WTC11 (cell line): ENCODE data around the gene GPATCH3. TPM values are rescaled to one million over a fixed set of nuclear protein-coding genes. Genes with fewer than 3 reads are reported as not detected.

Experiments used
- ATAC-seq: fragments of 200-7000 bp; cut with Tn5 transposase; 2 replicates; pipeline ENCODE4 v1.10.0; 2021; ENCODE audit warnings: mild to moderate bottlenecking, moderate library complexity
- CTCF ChIA-PET: fragments of 300-600 bp; sonication (Branson Sonifier 250); formaldehyde crosslinking; loops from one replicate; lab custom pipeline; 2021; ENCODE audit warnings: antibody characterized with exemption; lab: Charles Lee
- POLR2A ChIA-PET: fragments of 350-600 bp; sonication (Branson Sonifier 250); formaldehyde crosslinking; loops from one replicate; lab custom pipeline; 2021; ENCODE audit warnings: antibody characterized with exemption; lab: Charles Lee
- DNase-seq: peaks from one replicate; pipeline ENCODE4 v3.0.0; 2021; ENCODE audit warnings: low spot score
- H3K27ac Mint-ChIP-seq: 2 replicates; pipeline ENCODE4 v1.8.0; 2021; ENCODE audit warnings: mixed read lengths
- H3K27me3 Mint-ChIP-seq: 2 replicates; pipeline ENCODE4 v1.8.0; 2021; ENCODE audit warnings: low read depth, mild to moderate bottlenecking, moderate library complexity, mixed read lengths
- H3K36me3 Mint-ChIP-seq: 2 replicates; pipeline ENCODE4 v1.8.0; 2021; ENCODE audit warnings: mixed read lengths
- H3K4me1 Mint-ChIP-seq: 2 replicates; pipeline ENCODE4 v1.8.0; 2022; ENCODE audit warnings: mixed read lengths
- H3K4me3 Mint-ChIP-seq: 2 replicates; pipeline ENCODE4 v1.8.0; 2021; ENCODE audit warnings: mild to moderate bottlenecking, moderate library complexity, mixed read lengths
- H3K9me3 Mint-ChIP-seq: 2 replicates; pipeline ENCODE4 v1.8.0; 2021; ENCODE audit warnings: mixed read lengths
- ATF6 ChIP-seq: sonication (generic); formaldehyde crosslinking; IDR thresholded peaks from 2 replicates; pipeline ENCODE4 v1.8.1; 2023; ENCODE audit warnings: mild to moderate bottlenecking, missing genetic modification reagents
- CTCF ChIP-seq: fragments of 200-600 bp; IDR thresholded peaks from 2 replicates; pipeline ENCODE4 v1.8.0; 2022; ENCODE audit warnings: antibody characterized with exemption
- E2F1 ChIP-seq: sonication (generic); formaldehyde crosslinking; IDR thresholded peaks from 2 replicates; pipeline ENCODE4 v1.8.0; 2022; ENCODE audit warnings: mild to moderate bottlenecking, missing genetic modification reagents
- E2F4 ChIP-seq: sonication (generic); formaldehyde crosslinking; IDR thresholded peaks from 2 replicates; pipeline ENCODE4 v1.8.1; 2022; ENCODE audit warnings: low read depth, mild to moderate bottlenecking, moderate library complexity, missing genetic modification reagents, borderline replicate concordance
- ELF4 ChIP-seq: sonication (generic); formaldehyde crosslinking; IDR thresholded peaks from 2 replicates; pipeline ENCODE4 v1.8.1; 2022; ENCODE audit warnings: low read depth, mild to moderate bottlenecking, moderate library complexity, missing genetic modification reagents
- ERG ChIP-seq: fragments of 250-450 bp; sonication (Bioruptor Pico); IDR thresholded peaks from 2 replicates; pipeline ENCODE4 v1.8.0; 2021; ENCODE audit warnings: mild to moderate bottlenecking
- FOXK1 ChIP-seq: sonication (generic); formaldehyde crosslinking; IDR thresholded peaks from 2 replicates; pipeline ENCODE4 v1.8.0; 2022; ENCODE audit warnings: mild to moderate bottlenecking, moderate library complexity, missing genetic modification reagents
- FOXP1 ChIP-seq: sonication (generic); formaldehyde crosslinking; IDR thresholded peaks from 2 replicates; pipeline ENCODE4 v1.8.0; 2022; ENCODE audit warnings: missing genetic modification reagents, mild to moderate bottlenecking, moderate library complexity, borderline replicate concordance
- IRF1 ChIP-seq: sonication (generic); formaldehyde crosslinking; IDR thresholded peaks from 2 replicates; pipeline ENCODE4 v1.8.0; 2023; ENCODE audit warnings: missing genetic modification reagents
- MYBL2 ChIP-seq: sonication (generic); formaldehyde crosslinking; IDR thresholded peaks from 2 replicates; pipeline ENCODE4 v1.8.1; 2023; ENCODE audit warnings: mild to moderate bottlenecking, moderate library complexity, missing genetic modification reagents
- OVOL2 ChIP-seq: fragments of 250-450 bp; sonication (Bioruptor Pico); IDR thresholded peaks from 2 replicates; pipeline ENCODE4 v1.9.0; 2021; ENCODE audit warnings: mild to moderate bottlenecking, borderline replicate concordance
- PRDM15 ChIP-seq: sonication (generic); formaldehyde crosslinking; IDR thresholded peaks from 2 replicates; pipeline ENCODE4 v1.8.0; 2022; ENCODE audit warnings: missing genetic modification reagents
- RELA ChIP-seq: sonication (generic); formaldehyde crosslinking; IDR thresholded peaks from 2 replicates; pipeline ENCODE4 v1.8.1; 2022; ENCODE audit warnings: missing genetic modification reagents, mild to moderate bottlenecking, borderline replicate concordance
- ZNF138 ChIP-seq: sonication (generic); formaldehyde crosslinking; conservative IDR thresholded peaks from 2 replicates; pipeline ENCODE4 v1.8.1; 2022; ENCODE audit warnings: mild to moderate bottlenecking, moderate library complexity, missing genetic modification reagents
- ZNF263 ChIP-seq: sonication (generic); formaldehyde crosslinking; IDR thresholded peaks from 2 replicates; pipeline ENCODE4 v1.8.1; 2022; ENCODE audit warnings: low read depth, mild to moderate bottlenecking, moderate library complexity, missing genetic modification reagents
- ZNF416 ChIP-seq: fragments of 250-450 bp; sonication (Bioruptor Pico); IDR thresholded peaks from 2 replicates; pipeline ENCODE4 v1.9.0; 2021; ENCODE audit warnings: mild to moderate bottlenecking, inconsistent platforms
- ZNF512 ChIP-seq: sonication (generic); formaldehyde crosslinking; IDR thresholded peaks from 2 replicates; pipeline ENCODE4 v1.8.1; 2022; ENCODE audit warnings: missing genetic modification reagents, borderline replicate concordance
- ZSCAN18 ChIP-seq: fragments of 250-450 bp; sonication (Bioruptor Pico); IDR thresholded peaks from 2 replicates; pipeline ENCODE4 v2.1.2; 2022; ENCODE audit warnings: mild to moderate bottlenecking, moderate library complexity
- total RNA-seq: library from RNA; stranded (reverse); gene quantifications from 3 replicates; pipeline ENCODE4 v1.2.3, GENCODE V29; 2021

The GPATCH3 gene
- total RNA-seq, 1 experiment from 2014 or later: 19.2 TPM

- TF ChIP-seq ZSCAN18 (CRISPR knock-in tag) (no peak), ZNF138 (no peak)
Measured at GRCh38 chr1:26879793-26880192, 20.5 kb downstream of the GPATCH3 start (continued).

- no peak for ATAC-seq
Measured at GRCh38 chr1:26877326-26877725, 22.9 kb downstream of the GPATCH3 start.

More at GRCh38 chr1:26877326-26877725, 22.9 kb downstream of the GPATCH3 start:
- H3K36me3 Mint-ChIP-seq: peaks cover 17% of the 10 kb centered on the region
- H3K4me1 Mint-ChIP-seq: 0 out of 2 replicates have a peak, but pooled peaks cover 3% of the 10 kb centered on the region
- no peak overlapping the region for H3K27ac Mint-ChIP-seq
- no peak for DNase-seq
- no peak overlapping the region for H3K4me3 Mint-ChIP-seq
- no peaks in the 10 kb centered on the region for H3K27me3 Mint-ChIP-seq
- ChIA-PET POLR2A (no interaction called here), CTCF (interaction anchor here (1.4 to 2.9 kb wide), 4 partner anchors 10 to 20 kb away, joined by 9 to 23 read pairs (median 12); partner anchors contain the start of gene SFN)
- no peaks in the 10 kb centered on the region for H3K9me3 Mint-ChIP-seq
- no peak for TF ChIP-seq RELA (CRISPR knock-in tag)
- no peak for TF ChIP-seq ZNF512
- TF ChIP-seq ELF4: no peak
- TF ChIP-seq MYBL2 (CRISPR knock-in tag): no peak
- no peak for TF ChIP-seq E2F4 (CRISPR knock-in tag)
- no peak for TF ChIP-seq ERG
- no peak for TF ChIP-seq IRF1
- no peak for TF ChIP-seq FOXK1
- no peak for TF ChIP-seq ZNF263 (CRISPR knock-in tag)
- TF ChIP-seq CTCF: no peak
- TF ChIP-seq FOXP1 (CRISPR knock-in tag): no peak
- TF ChIP-seq E2F1 (CRISPR knock-in tag): no peak
- no peak for TF ChIP-seq OVOL2 (CRISPR knock-in tag)
- no peak for TF ChIP-seq ATF6 (CRISPR knock-in tag)
- TF ChIP-seq PRDM15 (CRISPR knock-in tag): no peak
- TF ChIP-seq ZNF416: no peak
